DMS114 treated with DMSO at 0.1 percent for 48 hours (cell line): ENCODE results near the gene RAPGEF1.
"Not testable (repeated sequence)": the region's sequence is repeated elsewhere in the genome, so short reads cannot be mapped to it uniquely, and the experiment has no call there.

Experiments used
- DNase-seq: peaks from one replicate; lab custom pipeline; 2025; ENCODE audit not compliant: unreplicated experiment; lab: John Stamatoyannopoulos, UW

The RAPGEF1 gene

GRCh38 chr9:131690941-131691573 is 48.8 kb downstream of the RAPGEF1 start:
- DNase-seq = no peak

GRCh38 chr9:131690462-131690861 is 49.4 kb downstream of the RAPGEF1 start:
- no peak for DNase-seq

GRCh38 chr9:131688377-131688776 is 51.5 kb downstream of the RAPGEF1 start:
- DNase-seq = no peak

- DNase-seq = no peak
Measured at GRCh38 chr9:131685753-131686706, 53.8 kb downstream of the RAPGEF1 start.

- DNase-seq = not testable (repeated sequence)
Measured at GRCh38 chr9:131683094-131683493, 56.8 kb downstream of the RAPGEF1 start.

- no peak for DNase-seq
Measured at GRCh38 chr9:131682261-131682660, 57.6 kb downstream of the RAPGEF1 start.

GRCh38 chr9:131681826-131682225 is 58.0 kb downstream of the RAPGEF1 start:
- DNase-seq = not testable (repeated sequence)

GRCh38 chr9:131681108-131681507 is 58.8 kb downstream of the RAPGEF1 start:
- DNase-seq = not testable (repeated sequence)

- no peak for DNase-seq
Measured at GRCh38 chr9:131679261-131680020, 60.4 kb downstream of the RAPGEF1 start.

GRCh38 chr9:131678499-131679111 is 61.3 kb downstream of the RAPGEF1 start:
- no peak for DNase-seq

GRCh38 chr9:131677444-131678180 is 62.3 kb downstream of the RAPGEF1 start:
- peak; percentile 12 for DNase-seq

GRCh38 chr9:131677049-131677443 is 62.8 kb downstream of the RAPGEF1 start:
- DNase-seq = no peak

GRCh38 chr9:131676431-131676972 is 63.4 kb downstream of the RAPGEF1 start:
- no peak for DNase-seq

GRCh38 chr9:131675437-131676022 is 64.3 kb downstream of the RAPGEF1 start:
- no peak for DNase-seq

- no peak for DNase-seq
Measured at GRCh38 chr9:131674425-131675421, 65.2 kb downstream of the RAPGEF1 start.

- DNase-seq = no peak
Measured at GRCh38 chr9:131673531-131673930, 66.3 kb downstream of the RAPGEF1 start.

GRCh38 chr9:131673068-131673467 is 66.8 kb downstream of the RAPGEF1 start:
- DNase-seq = no peak

- DNase-seq = no peak
Measured at GRCh38 chr9:131672451-131672850, 67.4 kb downstream of the RAPGEF1 start.
